GM12873 (cell line): ENCODE measurements around the gene EHD4.

Source experiments
- TF ChIP-seq, protein P1 (sequence below): IDR thresholded peaks from 2 replicates; pipeline ENCODE4 v1.5.1; 2012; ENCODE audit warnings: low read depth, mild to moderate bottlenecking, moderate library complexity, low read length, control low read depth; ENCODE audit not compliant: insufficient read depth; ENCODE audit errors: missing control alignments

Gene EHD4

DNA sequence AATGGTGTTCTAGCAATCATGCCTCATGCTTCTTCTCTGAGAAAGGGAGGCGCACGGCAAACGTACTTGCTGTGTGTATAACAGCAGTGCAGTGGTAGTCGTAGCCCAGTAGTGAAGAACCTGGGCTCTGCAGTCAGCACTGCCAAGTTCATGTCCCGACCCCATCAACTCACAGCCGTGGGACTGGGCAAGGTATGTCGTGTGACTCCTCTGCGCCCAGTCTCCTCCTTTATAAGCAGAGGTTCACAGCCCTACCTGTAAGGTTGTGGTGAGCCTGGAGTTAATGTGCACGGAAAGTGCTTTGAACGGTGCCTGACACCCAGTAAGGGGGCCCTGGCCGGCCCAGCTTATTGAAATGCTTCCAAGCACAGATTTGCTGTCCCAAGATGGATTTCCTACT lies 26.6 kb downstream of the EHD4 start:
- TF ChIP-seq, protein P1, sequence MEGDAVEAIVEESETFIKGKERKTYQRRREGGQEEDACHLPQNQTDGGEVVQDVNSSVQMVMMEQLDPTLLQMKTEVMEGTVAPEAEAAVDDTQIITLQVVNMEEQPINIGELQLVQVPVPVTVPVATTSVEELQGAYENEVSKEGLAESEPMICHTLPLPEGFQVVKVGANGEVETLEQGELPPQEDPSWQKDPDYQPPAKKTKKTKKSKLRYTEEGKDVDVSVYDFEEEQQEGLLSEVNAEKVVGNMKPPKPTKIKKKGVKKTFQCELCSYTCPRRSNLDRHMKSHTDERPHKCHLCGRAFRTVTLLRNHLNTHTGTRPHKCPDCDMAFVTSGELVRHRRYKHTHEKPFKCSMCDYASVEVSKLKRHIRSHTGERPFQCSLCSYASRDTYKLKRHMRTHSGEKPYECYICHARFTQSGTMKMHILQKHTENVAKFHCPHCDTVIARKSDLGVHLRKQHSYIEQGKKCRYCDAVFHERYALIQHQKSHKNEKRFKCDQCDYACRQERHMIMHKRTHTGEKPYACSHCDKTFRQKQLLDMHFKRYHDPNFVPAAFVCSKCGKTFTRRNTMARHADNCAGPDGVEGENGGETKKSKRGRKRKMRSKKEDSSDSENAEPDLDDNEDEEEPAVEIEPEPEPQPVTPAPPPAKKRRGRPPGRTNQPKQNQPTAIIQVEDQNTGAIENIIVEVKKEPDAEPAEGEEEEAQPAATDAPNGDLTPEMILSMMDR = no peak

DNA sequence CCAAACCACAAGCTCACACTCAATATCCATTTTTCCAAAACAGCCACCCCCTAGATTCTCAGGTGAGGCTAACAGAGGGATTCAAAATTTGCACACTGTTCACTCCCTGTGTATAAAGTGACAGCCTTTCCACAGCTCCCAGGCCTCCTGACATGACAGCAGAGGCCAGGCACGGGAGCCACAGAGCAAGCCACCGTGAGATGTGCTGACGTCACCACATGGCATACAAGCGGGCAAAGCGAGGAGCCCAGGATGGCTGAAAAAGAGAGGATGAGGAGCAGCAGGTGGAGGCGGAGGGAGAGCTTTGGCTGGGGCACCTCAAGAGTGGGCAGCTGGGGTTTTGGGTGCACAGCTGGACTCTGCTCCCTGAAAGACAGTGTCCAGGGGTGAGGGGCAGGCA lies 27.1 kb downstream of the EHD4 start:
- TF ChIP-seq, protein P1 = no peak

DNA sequence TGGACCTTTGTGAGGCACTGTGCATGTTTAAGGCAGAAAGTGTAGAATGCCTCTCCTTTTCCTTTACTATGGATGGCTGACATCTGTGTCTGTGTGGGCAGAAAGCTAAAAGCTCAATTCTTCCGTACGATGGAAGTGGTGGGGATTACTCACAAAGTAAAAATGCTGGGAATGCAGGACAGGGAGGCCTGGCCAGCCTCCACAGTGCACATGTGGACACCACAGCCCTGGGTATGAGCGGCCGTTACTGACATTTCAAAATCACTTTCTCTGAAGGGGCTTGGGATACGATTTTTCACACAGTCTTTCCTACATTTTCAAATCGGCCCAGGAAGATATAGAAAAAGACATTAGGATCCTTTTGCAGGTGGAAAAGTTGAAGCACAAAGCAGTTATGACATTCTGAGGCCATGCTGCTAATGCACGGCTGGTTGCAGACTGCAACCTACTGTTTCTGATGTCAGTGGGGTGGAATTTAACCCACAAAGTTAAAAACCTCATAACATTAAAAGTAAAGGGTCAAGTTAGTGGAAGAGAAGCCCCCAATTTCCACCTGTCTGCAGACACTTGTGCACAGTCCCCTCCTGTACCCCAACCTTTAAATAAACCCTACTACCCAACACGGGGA lies 27.9 kb downstream of the EHD4 start:
- TF ChIP-seq, protein P1 = no peak

DNA sequence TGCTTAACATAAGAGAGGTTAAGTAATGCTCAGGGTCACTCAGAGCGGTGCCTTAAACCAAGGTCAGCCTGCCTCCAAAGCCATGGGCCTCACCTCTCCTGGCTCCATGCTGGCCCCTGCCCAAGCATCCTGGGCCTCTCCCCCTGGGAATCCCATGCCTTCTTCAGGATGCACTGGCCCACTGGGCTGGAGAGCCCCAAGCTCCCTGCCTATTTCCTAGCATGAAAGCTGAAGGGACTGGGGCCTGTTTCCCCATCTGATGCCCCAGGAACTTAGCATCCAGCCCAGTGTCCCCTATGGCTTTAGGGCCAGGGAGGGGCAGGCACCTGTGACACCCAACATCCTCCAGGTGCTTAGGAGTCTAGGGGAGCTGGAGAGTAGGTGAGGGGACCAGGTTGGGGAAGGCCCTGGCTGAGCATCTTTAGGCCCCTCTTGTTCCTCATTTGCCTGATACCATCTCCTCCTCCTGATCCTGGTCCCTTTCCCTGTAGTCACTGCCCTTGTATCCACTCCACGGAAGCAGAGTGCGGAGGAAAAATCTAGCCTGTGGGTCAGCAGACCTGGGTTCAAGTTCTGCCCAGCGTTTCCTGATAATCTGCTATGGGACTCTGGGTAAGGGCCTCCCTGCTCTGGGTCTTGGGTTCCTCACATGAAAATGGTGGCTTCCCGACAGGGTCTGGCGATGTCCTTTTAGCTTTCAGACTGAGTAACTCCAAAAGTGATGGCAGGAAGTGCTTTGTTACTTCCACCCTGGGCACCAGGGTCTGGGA lies 28.6 kb downstream of the EHD4 start:
- TF ChIP-seq, protein P1 = no peak

DNA sequence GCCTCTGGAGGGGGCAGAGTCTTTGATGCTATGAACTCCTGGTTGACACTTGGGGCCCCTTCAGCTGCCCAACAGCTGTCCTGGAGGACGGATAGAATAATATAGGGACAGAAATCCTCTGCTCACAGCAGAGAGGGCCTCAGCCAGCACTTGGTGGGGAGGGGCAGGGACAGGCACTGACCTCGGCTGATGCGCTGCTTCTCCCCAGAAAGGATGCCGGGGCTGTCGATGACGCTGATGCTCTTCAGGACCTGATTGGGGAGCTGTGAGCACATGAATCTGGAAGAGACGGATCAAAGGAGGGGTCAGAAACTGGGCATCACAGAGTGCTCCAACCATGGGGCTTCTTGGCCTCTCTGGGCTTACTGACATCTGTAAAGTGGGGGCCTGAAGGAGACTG lies 29.5 kb downstream of the EHD4 start:
- TF ChIP-seq, protein P1 = no peak

DNA sequence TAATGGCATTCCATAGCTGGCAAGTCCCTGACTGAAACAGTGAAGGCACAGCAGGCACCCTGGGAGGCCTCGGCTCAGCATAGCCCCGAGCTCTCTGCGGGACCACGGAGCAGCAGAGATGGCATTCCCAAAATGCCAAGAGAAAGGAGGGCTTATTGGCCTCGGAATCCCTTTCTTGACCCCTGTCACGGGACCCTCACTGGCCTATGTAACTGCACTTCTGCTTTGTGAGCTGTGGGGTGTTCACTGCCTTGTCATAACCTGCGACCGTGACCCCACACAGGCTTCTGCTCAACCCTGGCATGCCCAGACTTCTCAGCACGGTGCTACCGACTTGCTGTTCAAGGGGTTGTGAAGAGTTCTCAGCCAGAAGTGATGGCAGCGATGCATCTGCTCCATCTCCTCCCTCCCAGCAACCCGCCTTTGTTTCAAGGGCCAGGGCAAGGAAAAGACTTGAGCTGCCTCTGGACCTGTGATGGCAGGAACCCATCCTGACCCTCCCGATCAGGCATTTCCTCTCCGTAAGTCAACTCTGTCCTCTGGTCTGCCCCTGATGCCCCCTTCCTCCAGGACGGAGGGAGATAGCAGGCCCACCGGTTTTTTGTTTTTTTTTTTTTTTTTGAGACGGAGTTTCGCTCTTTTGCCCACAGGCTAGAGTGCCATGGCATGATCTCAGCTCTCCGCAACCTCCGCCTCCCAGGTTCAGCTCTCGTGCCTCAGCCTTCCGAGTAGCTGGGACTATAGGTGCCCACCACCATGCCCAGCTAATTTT lies 30.5 kb downstream of the EHD4 start:
- TF ChIP-seq, protein P1 = no peak

DNA sequence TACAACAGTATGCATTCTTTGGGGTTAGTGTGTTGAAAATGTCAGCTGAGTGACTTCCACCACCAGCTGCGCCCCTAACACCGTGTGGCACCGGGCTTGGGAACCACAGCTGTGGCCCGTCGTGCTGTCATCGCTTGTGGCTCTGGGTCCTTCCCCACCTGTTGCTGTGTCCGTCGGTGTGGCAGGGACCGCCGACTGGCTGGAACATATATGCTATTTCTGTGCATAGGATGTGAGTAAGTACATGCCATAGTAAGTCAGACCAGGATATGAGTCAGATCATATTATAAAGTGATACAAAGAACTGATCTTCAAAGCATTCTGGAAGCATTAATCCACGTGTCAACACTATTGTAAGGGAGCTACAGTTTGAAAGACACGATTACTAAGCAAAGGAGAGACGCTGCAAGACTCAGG lies 31.9 kb downstream of the EHD4 start:
- TF ChIP-seq, protein P1 = no peak
